Endothelial cell (in vitro differentiated cells): Measurements from ENCODE around the gene GPS1. TPM values are rescaled to one million over a fixed set of nuclear protein-coding genes. Genes with fewer than 3 reads are reported as not detected.

Experiments used
- DNase-seq: peaks from one replicate; pipeline ENCODE4 v3.0.0; 2021; ENCODE audit warnings: low spot score
- H3K27ac Mint-ChIP-seq: one replicate; pipeline ENCODE4 v1.8.0; 2021; ENCODE audit warnings: mixed read lengths, inconsistent platforms; ENCODE audit not compliant: unreplicated experiment
- H3K27me3 Mint-ChIP-seq: one replicate; pipeline ENCODE4 v1.8.0; 2021; ENCODE audit warnings: mild to moderate bottlenecking, moderate library complexity, mixed read lengths, inconsistent platforms; ENCODE audit not compliant: unreplicated experiment
- H3K36me3 Mint-ChIP-seq: one replicate; pipeline ENCODE4 v1.8.0; 2021; ENCODE audit warnings: mild to moderate bottlenecking, low read depth, mixed read lengths, inconsistent platforms; ENCODE audit not compliant: unreplicated experiment
- H3K4me1 Mint-ChIP-seq: one replicate; pipeline ENCODE4 v1.8.0; 2021; ENCODE audit warnings: mild to moderate bottlenecking, mixed read lengths, inconsistent platforms; ENCODE audit not compliant: unreplicated experiment
- H3K4me3 Mint-ChIP-seq: one replicate; pipeline ENCODE4 v1.8.0; 2021; ENCODE audit warnings: mild to moderate bottlenecking, mixed read lengths, inconsistent platforms; ENCODE audit not compliant: unreplicated experiment
- H3K9me3 Mint-ChIP-seq: one replicate; pipeline ENCODE4 v1.8.0; 2021; ENCODE audit warnings: mixed read lengths, inconsistent platforms; ENCODE audit not compliant: unreplicated experiment
- CTCF ChIP-seq: fragments of 200-600 bp; sonication (generic); IDR thresholded peaks from one replicate; pipeline ENCODE4 v1.5.0; 2021; ENCODE audit warnings: antibody characterized with exemption; ENCODE audit not compliant: unreplicated experiment
- total RNA-seq: library from RNA; stranded (reverse); fragmentation: NEBNext Ultra II Directional; extraction: Animal tissue kit (Norgen Biotek cat#: 25700); gene quantifications from one replicate; pipeline ENCODE4 v1.2.1, GENCODE V29; 2021; ENCODE audit not compliant: unreplicated experiment

The GPS1 gene
- total RNA-seq, 1 donor from 2014 or later: 80.0 TPM

- peaks cover 5% of the 10 kb centered on the region for H3K4me1 Mint-ChIP-seq
- no peak for TF ChIP-seq CTCF
- peak overlapping the region; percentile 81 for H3K4me3 Mint-ChIP-seq
- peaks cover 2% of the 10 kb centered on the region for H3K36me3 Mint-ChIP-seq
- no peaks in the 10 kb centered on the region for H3K9me3 Mint-ChIP-seq
- no peak overlapping the region for H3K27ac Mint-ChIP-seq
- peaks cover 7% of the 10 kb centered on the region for H3K27me3 Mint-ChIP-seq
- DNase-seq: peak; percentile 33
Observed at GRCh38 chr17:82023447-82024241, 28.1 kb upstream of the GPS1 start.

GRCh38 chr17:82024859-82025258, 26.8 kb upstream of the GPS1 start:
- no peak for TF ChIP-seq CTCF
- no peak for DNase-seq
- Mint-ChIP-seq H3K27me3 (peaks cover 8% of the 10 kb centered on the region), H3K27ac (no peak overlapping the region), H3K4me1 (peaks cover 8% of the 10 kb centered on the region), H3K4me3 (no peak overlapping the region), H3K9me3 (no peaks in the 10 kb centered on the region), H3K36me3 (no peaks in the 10 kb centered on the region)

GRCh38 chr17:82025401-82026107, 26.1 kb upstream of the GPS1 start:
- Mint-ChIP-seq H3K27me3 (peaks cover 8% of the 10 kb centered on the region), H3K4me3 (no peak overlapping the region), H3K36me3 (no peaks in the 10 kb centered on the region), H3K9me3 (no peaks in the 10 kb centered on the region), H3K27ac (no peak overlapping the region), H3K4me1 (peaks cover 8% of the 10 kb centered on the region)
- no peak for TF ChIP-seq CTCF
- no peak for DNase-seq

GRCh38 chr17:82028246-82028645, 23.5 kb upstream of the GPS1 start:
- H3K36me3 Mint-ChIP-seq: no peaks in the 10 kb centered on the region
- peaks cover 3% of the 10 kb centered on the region for H3K4me1 Mint-ChIP-seq
- no peaks in the 10 kb centered on the region for H3K9me3 Mint-ChIP-seq
- TF ChIP-seq CTCF: no peak
- DNase-seq: no peak
- peaks cover 11% of the 10 kb centered on the region for H3K27me3 Mint-ChIP-seq
- H3K27ac Mint-ChIP-seq: no peak overlapping the region
- H3K4me3 Mint-ChIP-seq: no peak overlapping the region

- H3K4me3 Mint-ChIP-seq: no peak overlapping the region
- no peaks in the 10 kb centered on the region for H3K9me3 Mint-ChIP-seq
- H3K4me1 Mint-ChIP-seq: peaks cover 3% of the 10 kb centered on the region
- no peak for DNase-seq
- no peaks in the 10 kb centered on the region for H3K36me3 Mint-ChIP-seq
- TF ChIP-seq CTCF: no peak
- H3K27ac Mint-ChIP-seq: no peak overlapping the region
- peaks cover 11% of the 10 kb centered on the region for H3K27me3 Mint-ChIP-seq
Observed at GRCh38 chr17:82028966-82029365, 22.7 kb upstream of the GPS1 start.
